ENCODE data around the gene DLGAP4.

DLGAP4 gene

GRCh38 chr20:36271639-36272546, 34.2 kb upstream of the DLGAP4 start:
- Mint-ChIP-seq H3K4me3 (no peak overlapping the region), H3K4me1 (ENCODE audit: low read depth) (no peaks in the 10 kb centered on the region), H3K27ac (no peak overlapping the region), H3K27me3 (peaks cover 7% of the 10 kb centered on the region), H3K9me3 (no peaks in the 10 kb centered on the region), H3K36me3 (ENCODE audit: low read depth) (no peaks in the 10 kb centered on the region)

GRCh38 chr20:36272547-36273220, 33.5 kb upstream of the DLGAP4 start:
- Mint-ChIP-seq H3K9me3 (no peaks in the 10 kb centered on the region), H3K4me3 (no peak overlapping the region), H3K27me3 (peaks cover 7% of the 10 kb centered on the region), H3K27ac (no peak overlapping the region), H3K4me1 (ENCODE audit: low read depth) (no peaks in the 10 kb centered on the region), H3K36me3 (ENCODE audit: low read depth) (no peaks in the 10 kb centered on the region)

GRCh38 chr20:36273414-36274180, 32.5 kb upstream of the DLGAP4 start:
- H3K4me3 Mint-ChIP-seq = no peak overlapping the region
- H3K27me3 Mint-ChIP-seq = peaks cover 7% of the 10 kb centered on the region
- H3K36me3 Mint-ChIP-seq (ENCODE audit: low read depth) = no peaks in the 10 kb centered on the region
- H3K27ac Mint-ChIP-seq = no peak overlapping the region
- H3K9me3 Mint-ChIP-seq = no peaks in the 10 kb centered on the region
- H3K4me1 Mint-ChIP-seq (ENCODE audit: low read depth) = no peaks in the 10 kb centered on the region

- Mint-ChIP-seq H3K4me3 (no peak overlapping the region), H3K9me3 (no peaks in the 10 kb centered on the region), H3K36me3 (ENCODE audit: low read depth) (no peaks in the 10 kb centered on the region), H3K27me3 (peaks cover 7% of the 10 kb centered on the region), H3K4me1 (ENCODE audit: low read depth) (no peaks in the 10 kb centered on the region), H3K27ac (peak overlapping the region; percentile 36)
Observed at GRCh38 chr20:36274181-36274841, 31.8 kb upstream of the DLGAP4 start.

DNA sequence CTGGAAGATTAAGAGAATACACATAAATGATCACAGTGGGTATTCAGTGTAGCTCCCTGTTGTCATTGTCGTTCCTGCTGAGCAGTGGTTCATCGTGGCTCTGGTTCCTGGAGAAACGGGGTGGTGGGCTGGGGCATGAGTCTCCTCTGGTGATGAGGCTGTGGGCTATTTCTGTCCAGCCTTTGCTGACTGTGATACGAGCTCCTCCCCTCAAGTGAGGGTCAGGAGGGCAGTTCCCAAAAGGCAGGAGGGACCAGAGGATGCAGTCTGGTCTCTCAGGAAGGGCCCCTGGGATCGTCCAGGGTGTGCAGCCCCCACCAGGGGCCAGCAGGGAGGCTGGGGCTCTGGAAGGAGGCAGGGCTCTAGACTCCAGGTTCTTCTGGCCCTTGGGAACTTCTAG, 31.1 kb upstream of the DLGAP4 start:
- Mint-ChIP-seq H3K27me3 (peaks cover 7% of the 10 kb centered on the region), H3K9me3 (no peaks in the 10 kb centered on the region), H3K4me3 (no peak overlapping the region), H3K36me3 (ENCODE audit: low read depth) (no peaks in the 10 kb centered on the region), H3K27ac (no peak overlapping the region), H3K4me1 (ENCODE audit: low read depth) (no peaks in the 10 kb centered on the region)

GRCh38 chr20:36275441-36276189, 30.5 kb upstream of the DLGAP4 start:
- Mint-ChIP-seq H3K4me3 (no peak overlapping the region), H3K27ac (no peak overlapping the region), H3K36me3 (ENCODE audit: low read depth) (no peaks in the 10 kb centered on the region), H3K27me3 (peaks cover 7% of the 10 kb centered on the region), H3K4me1 (ENCODE audit: low read depth) (no peaks in the 10 kb centered on the region), H3K9me3 (no peaks in the 10 kb centered on the region)

DNA sequence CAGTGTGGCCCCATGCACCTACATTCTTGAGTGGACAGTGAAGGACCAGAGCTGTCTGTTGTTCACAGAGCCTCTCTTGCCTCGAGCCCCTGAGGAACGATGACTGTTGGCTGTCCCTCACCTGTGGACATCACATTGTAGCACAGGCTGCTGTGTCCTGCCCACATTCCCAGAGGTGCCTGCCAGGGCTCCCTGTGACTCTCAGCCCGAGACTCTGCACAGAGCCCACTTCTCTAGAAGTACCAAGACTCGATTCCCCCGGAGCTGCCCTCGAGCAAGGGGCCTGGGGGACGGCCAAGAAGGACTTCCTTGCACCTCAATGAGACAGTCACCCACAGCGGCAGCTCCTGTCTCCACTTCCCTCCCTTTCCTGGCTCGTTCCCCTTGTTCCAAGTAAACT, 28.6 kb upstream of the DLGAP4 start:
- Mint-ChIP-seq H3K9me3 (no peaks in the 10 kb centered on the region), H3K4me3 (no peak overlapping the region), H3K27ac (no peak overlapping the region), H3K27me3 (peaks cover 12% of the 10 kb centered on the region), H3K4me1 (ENCODE audit: low read depth) (no peaks in the 10 kb centered on the region), H3K36me3 (ENCODE audit: low read depth) (no peaks in the 10 kb centered on the region)

- Mint-ChIP-seq H3K27ac (no peak overlapping the region), H3K9me3 (no peaks in the 10 kb centered on the region), H3K27me3 (peaks cover 9% of the 10 kb centered on the region), H3K36me3 (ENCODE audit: low read depth) (no peaks in the 10 kb centered on the region), H3K4me3 (no peak overlapping the region), H3K4me1 (ENCODE audit: low read depth) (no peaks in the 10 kb centered on the region)
Observed at GRCh38 chr20:36279362-36279761, 26.8 kb upstream of the DLGAP4 start.

DNA sequence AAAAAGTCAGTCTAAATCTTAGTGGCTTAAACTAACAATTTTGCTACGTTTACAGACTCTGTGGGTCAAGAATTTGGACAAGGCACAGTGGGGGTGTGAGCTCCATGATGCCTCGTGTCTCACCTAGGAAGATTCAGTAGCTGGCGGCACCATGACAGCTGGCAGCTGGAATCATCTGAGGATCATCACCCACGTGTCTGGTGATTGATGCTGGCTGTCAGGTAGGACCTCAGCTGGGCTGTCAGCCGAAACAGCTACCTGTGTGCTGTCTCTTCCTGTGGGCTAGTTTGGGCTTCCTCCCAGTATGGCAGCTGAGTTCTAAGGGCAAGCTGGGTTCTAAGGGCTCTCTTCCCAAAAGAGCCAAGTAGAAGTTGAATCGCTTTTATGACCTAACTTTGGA, 26.4 kb upstream of the DLGAP4 start:
- H3K9me3 Mint-ChIP-seq = no peaks in the 10 kb centered on the region
- peaks cover 9% of the 10 kb centered on the region for H3K27me3 Mint-ChIP-seq
- no peaks in the 10 kb centered on the region for H3K4me1 Mint-ChIP-seq (ENCODE audit: low read depth)
- H3K36me3 Mint-ChIP-seq (ENCODE audit: low read depth) = no peaks in the 10 kb centered on the region
- H3K27ac Mint-ChIP-seq = no peak overlapping the region
- H3K4me3 Mint-ChIP-seq = no peak overlapping the region

DNA sequence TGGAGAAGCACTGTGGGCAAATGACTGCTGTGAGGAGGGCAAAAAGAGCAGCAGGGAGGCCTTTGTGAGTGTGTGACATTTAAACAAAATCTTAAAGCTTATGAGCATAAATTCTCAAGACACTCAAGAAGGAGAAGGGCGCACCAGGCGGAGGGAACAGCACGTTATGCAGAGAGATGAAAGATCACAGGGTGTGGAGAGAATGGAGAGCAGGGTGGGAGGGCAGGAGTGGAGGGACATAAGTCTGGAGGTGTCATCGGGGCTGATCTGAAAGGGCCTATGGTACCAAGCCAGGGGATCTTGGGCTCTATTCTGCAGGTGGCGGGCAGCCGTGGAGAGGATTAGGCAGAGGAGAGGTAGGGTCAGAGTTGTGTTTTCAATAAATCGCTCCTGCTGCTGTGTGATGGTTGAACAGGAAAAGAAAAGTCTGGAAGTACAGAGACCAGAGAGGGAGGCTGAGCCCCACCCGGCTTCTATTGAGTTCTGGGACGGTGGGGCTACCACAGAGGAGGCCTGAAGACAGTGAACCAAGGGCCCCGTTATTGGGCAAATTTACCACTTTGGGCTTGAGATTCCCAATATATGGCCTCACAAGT, 24.3 kb upstream of the DLGAP4 start:
- Mint-ChIP-seq H3K27me3 (peaks cover 10% of the 10 kb centered on the region), H3K36me3 (ENCODE audit: low read depth) (no peaks in the 10 kb centered on the region), H3K4me3 (no peak overlapping the region), H3K9me3 (no peaks in the 10 kb centered on the region), H3K4me1 (ENCODE audit: low read depth) (no peaks in the 10 kb centered on the region), H3K27ac (no peak overlapping the region)

DNA sequence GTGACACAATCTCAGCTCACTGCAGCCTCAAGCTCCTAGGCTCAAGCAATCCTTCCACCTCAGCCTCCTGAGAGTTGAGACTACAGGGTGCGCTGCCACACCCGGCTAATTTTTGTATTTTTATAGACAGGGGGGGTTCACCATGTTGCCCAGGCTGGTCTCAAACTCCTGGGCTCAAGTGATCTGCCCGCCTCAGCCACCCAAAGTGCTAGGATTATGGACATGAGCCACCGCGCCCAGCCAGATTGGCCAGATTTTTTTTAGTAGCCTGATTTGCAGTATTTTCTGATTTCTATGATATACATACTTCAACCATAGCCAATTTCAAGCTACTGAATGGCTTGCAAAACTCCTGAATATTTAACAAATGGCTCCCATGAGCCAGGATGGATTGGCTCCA, 21.4 kb upstream of the DLGAP4 start:
- Mint-ChIP-seq H3K4me3 (no peak overlapping the region), H3K9me3 (no peaks in the 10 kb centered on the region), H3K27me3 (peaks cover 30% of the 10 kb centered on the region), H3K36me3 (ENCODE audit: low read depth) (no peaks in the 10 kb centered on the region), H3K4me1 (ENCODE audit: low read depth) (no peaks in the 10 kb centered on the region), H3K27ac (no peak overlapping the region)

- Mint-ChIP-seq H3K27me3 (peaks cover 36% of the 10 kb centered on the region), H3K9me3 (no peaks in the 10 kb centered on the region), H3K4me3 (no peak overlapping the region), H3K4me1 (ENCODE audit: low read depth) (no peaks in the 10 kb centered on the region), H3K27ac (no peak overlapping the region), H3K36me3 (ENCODE audit: low read depth) (no peaks in the 10 kb centered on the region)
Observed at GRCh38 chr20:36285746-36286447, 20.2 kb upstream of the DLGAP4 start.

- H3K4me3 Mint-ChIP-seq = no peak overlapping the region
- no peaks in the 10 kb centered on the region for H3K9me3 Mint-ChIP-seq
- peaks cover 60% of the 10 kb centered on the region for H3K27me3 Mint-ChIP-seq
- H3K27ac Mint-ChIP-seq = no peak overlapping the region
- no peaks in the 10 kb centered on the region for H3K4me1 Mint-ChIP-seq (ENCODE audit: low read depth)
- H3K36me3 Mint-ChIP-seq (ENCODE audit: low read depth) = no peaks in the 10 kb centered on the region
Observed at GRCh38 chr20:36297656-36298055, 8.5 kb upstream of the DLGAP4 start.

All from stimulated activated naive CD8-positive, alpha-beta T cell treated with anti-CD3 and anti-CD28 coated beads, Interleukin-15, Interleukin-2, amounts not matched to agents 100 ng/mL and 50 ng/mL, for 24 hours (primary cell).